NCI-H82 (cell line): Measurements from ENCODE around the gene PIGQ.

Source experiments
- DNase-seq: peaks from one replicate; lab custom pipeline; 2025; lab: John Stamatoyannopoulos, UW

PIGQ gene

DNA sequence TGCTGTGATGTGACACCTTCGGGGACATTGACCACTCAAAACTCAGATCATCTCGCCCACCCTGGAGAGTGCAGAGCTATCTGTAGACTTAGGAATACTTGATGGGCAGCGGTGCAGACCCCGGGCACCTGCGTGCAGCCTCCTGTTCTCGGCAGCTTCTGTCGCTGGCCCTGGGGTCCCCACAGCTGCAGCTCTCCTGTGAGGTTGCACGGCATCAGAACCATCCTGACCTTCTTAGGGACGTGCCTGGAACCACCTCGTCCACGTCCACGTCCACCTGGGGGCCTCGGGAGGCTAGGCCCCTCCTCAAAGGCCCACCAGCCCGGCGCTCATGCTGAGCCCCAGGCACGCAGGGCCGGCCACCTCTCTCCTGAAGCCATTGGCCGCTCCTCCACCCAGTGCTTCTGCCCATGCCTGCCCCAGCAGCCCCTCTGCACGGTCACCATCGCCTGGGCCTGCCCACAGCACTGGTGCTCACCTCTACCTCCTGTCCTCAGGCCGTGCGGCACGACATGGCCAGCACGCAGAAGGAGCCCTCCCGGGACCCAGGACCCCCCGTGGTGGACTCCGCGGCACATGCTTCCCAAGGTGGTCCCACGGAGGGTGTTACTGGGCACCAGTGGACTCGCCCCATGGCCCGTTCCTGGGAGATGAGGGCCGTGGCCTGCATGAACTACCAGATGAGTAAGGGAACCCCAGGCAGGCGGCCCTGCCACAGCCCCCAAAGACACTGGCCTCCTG is 58.7 kb downstream of the PIGQ start:
- no peak for DNase-seq

DNA sequence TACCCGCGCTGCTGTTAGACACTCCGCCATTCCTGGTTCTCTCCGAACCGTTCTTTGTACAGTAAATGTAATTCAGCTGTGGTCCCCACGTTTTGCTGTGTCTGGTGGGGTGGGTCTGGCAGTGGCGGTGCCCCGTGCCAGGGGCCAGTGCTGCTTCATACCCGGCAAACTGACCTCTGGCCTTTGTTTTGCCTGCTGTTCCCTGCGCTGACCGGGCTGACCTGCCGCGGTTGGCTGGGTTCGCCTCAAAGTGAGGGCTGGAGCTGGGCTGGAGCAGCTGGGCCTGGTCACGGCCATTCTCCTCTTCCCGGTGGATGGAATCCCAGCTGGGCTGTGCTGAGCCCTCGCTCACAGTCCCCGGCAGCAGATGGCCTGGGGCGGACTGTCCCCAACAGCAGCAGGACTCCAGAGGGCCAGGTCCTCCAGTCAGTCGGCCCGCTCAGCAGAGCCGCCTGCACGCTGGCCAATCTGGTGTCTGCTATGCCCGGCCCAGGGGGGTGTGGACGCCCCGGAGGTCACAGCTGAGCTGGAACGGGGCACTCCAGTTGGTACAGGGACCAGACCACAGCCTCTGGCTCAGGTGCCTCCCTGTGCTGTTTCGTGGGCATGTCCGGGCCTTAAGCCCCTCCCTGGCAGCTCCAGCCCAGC is 59.5 kb downstream of the PIGQ start:
- DNase-seq: peak; percentile 80

DNA sequence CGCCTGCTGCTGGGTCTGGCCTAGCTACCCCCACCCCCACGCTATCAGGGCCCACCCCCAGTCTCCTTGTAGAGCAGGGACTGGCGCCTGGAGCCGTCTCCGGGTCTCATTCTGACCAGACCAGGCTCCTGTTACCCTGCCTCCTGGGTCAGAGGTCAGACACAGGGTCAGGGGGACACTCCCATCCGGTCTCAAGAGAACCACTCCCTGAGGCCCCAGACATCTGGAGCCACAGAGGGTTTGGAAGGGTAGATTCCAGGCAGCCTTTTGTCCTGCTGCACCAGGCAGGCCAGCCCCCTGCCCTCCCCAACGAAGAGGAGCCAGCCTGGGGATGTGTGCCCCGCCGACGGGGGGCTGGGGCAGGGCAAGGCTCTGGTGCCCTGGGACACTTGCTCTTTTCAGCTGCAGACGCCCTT is 60.1 kb downstream of the PIGQ start:
- no peak for DNase-seq

DNA sequence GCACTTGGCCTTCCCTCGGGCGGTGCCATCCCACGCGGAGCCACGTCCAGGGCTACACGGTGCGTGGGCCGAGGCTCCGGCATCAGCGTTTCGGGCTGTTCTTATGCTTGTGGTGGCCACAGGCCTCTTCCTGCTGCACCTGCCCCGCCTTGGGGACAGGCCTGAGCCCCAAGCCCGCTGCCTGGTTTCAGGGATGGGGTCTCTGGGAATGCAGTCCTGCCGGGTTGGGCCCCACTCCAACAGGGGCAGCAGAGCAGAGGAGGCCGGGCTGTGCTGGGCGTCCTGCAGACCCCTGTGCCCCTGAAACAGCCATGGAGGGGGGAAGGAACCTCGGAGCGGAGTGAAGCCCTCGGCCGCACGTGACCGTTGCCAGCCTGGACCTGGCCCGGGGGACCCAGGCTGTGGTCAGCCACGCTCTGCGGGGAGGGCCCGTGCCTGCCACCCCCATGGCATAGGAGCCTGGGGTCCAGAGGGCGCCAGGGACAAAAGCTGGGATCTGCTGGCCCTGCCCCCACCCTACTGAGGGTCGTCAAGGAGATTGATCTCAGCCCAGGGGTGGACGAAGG is 60.6 kb downstream of the PIGQ start:
- DNase-seq: no peak

DNA sequence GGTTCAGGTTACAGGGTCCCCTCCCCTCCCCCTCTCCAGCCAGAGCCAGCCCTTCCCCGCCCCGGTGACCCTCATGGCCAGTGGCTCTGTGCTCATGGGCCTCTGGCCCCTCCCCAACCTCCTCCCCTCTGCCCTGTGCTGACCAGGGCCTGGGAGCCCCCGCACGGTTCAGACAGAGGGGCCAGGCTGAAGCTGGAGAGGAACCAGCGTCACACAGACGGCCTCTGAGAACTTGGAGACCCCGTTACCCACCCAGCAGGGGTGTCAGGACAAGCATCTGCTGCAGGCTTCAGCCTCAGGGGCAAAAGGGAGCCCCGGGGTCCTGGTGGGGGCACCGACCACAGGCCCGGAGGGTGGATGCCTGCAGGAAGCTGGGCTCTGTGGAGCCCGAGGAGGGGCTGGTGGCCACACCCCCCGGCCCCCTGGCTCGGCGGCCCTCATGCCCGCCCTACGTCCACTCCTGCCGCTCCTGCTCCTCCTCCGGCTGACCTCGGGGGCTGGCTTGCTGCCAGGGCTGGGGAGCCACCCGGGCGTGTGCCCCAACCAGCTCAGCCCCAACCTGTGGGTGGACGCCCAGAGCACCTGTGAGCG is 61.1 kb downstream of the PIGQ start, which contains the start of gene WFIKKN1:
Gene WFIKKN1, plus strand, starts transcription at position 171 of the 591 bp plus-strand sequence. Its CDS starts 269 bp downstream, at position 440.
- DNase-seq: no peak

DNA sequence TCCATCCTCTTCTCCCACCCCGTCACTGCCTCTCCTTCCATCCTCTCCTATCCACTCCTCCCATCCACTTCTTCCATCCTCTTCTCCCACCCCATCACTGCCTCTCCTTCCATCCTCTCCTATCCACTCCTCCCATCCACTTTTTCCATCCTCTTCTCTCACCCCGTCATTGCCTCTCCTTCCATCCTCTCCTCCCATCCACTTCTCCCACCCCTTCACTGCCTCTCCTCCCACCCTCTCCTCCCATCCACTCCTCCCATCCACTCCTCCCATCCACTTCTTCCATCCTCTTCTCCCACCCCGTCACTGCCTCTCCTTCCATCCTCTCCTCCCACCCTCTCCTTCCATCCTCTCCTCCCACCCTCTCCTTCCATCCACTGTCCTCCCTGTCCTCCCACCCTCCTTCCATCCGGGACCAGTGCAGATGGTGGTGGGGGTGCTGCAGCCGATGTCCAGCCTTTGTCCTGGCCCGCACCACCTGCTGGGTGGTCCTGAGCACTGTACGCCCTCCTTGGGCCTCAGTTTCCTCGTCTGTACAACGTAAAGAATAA is 62.1 kb downstream of the PIGQ start:
- DNase-seq: no peak

DNA sequence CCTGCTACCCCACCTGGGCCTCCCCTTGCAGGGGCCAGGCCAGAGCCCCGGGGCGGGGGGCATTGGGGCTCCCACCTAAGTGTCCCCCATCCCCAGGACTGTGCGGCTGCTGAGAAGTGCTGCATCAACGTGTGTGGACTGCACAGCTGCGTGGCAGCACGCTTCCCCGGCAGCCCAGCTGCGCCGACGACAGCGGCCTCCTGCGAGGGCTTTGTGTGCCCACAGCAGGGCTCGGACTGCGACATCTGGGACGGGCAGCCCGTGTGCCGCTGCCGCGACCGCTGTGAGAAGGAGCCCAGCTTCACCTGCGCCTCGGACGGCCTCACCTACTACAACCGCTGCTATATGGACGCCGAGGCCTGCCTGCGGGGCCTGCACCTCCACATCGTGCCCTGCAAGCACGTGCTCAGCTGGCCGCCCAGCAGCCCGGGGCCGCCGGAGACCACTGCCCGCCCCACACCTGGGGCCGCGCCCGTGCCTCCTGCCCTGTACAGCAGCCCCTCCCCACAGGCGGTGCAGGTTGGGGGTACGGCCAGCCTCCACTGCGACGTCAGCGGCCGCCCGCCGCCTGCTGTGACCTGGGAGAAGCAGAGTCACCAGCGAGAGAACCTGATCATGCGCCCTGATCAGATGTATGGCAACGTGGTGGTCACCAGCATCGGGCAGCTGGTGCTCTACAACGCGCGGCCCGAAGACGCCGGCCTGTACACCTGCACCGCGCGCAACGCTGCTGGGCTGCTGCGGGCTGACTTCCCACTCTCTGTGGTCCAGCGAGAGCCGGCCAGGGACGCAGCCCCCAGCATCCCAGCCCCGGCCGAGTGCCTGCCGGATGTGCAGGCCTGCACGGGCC is 62.9 kb downstream of the PIGQ start:
- no peak for DNase-seq

DNA sequence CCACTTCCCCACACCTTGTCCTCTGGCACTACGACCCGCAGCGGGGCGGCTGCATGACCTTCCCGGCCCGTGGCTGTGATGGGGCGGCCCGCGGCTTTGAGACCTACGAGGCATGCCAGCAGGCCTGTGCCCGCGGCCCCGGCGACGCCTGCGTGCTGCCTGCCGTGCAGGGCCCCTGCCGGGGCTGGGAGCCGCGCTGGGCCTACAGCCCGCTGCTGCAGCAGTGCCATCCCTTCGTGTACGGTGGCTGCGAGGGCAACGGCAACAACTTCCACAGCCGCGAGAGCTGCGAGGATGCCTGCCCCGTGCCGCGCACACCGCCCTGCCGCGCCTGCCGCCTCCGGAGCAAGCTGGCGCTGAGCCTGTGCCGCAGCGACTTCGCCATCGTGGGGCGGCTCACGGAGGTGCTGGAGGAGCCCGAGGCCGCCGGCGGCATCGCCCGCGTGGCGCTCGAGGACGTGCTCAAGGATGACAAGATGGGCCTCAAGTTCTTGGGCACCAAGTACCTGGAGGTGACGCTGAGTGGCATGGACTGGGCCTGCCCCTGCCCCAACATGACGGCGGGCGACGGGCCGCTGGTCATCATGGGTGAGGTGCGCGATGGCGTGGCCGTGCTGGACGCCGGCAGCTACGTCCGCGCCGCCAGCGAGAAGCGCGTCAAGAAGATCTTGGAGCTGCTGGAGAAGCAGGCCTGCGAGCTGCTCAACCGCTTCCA is 63.7 kb downstream of the PIGQ start:
- DNase-seq: no peak
